ENCODE data around the gene CBARP. TPM values are rescaled to one million over a fixed set of nuclear protein-coding genes. Genes with fewer than 3 reads are reported as not detected.

Gene CBARP
- total RNA-seq, 1 donor from 2014 or later: not detected

DNA sequence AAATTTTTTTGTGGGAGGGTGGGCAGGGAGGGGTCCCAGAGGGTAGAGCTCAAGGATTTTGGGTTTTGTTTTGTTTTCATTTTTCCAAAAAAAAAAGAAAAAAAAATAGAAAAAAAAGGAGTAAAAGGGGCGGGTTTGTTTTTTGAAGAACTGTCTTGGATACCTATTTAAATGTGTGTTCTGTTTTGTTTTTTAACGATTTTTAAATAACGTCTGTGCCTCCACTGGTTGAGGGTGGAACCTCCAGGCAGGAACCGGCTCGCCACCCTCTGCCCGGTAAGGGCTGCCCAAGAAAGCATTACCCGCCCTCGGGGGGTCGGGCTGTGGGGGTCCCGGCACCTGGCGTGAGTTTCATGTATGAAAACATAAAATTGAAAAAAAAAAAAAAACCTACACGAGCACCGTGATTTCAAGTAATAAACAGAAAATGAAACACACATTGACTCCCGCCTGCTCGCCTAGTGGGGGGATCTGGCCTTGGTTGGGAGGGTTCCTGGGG lies 21.0 kb upstream of the CBARP start:
- H3K36me3 ChIP-seq (ENCODE audit: control insufficient read depth in 3 of 3, insufficient read depth in 3 of 3, low read length in 3 of 3): peaks cover 26 to 34% (median 30%) of the 10 kb centered on the region in 3 donors
- no peaks in the 10 kb centered on the region for H3K27me3 ChIP-seq (ENCODE audit: control insufficient read depth in 3 of 3, insufficient read depth in 3 of 3, low read length in 3 of 3)
- no peak overlapping the region for H3K4me3 ChIP-seq (ENCODE audit: low read length in 3 of 3)
- H3K9ac ChIP-seq (ENCODE audit: low read depth in 1 of 3, low read length in 3 of 3): peak overlapping the region in 1 of 3 donors; percentile 58
- H3K27ac ChIP-seq (ENCODE audit: low read depth, low read length): peak overlapping the region; percentile 89
- H3K9me3 ChIP-seq (ENCODE audit: control insufficient read depth in 3 of 3, low read length in 3 of 3): no peaks in the 10 kb centered on the region
- peaks cover 59 to 70% (median 66%) of the 10 kb centered on the region in 3 donors for H3K4me1 ChIP-seq (ENCODE audit: control insufficient read depth in 3 of 3, insufficient read depth in 3 of 3, low read length in 3 of 3)

DNA sequence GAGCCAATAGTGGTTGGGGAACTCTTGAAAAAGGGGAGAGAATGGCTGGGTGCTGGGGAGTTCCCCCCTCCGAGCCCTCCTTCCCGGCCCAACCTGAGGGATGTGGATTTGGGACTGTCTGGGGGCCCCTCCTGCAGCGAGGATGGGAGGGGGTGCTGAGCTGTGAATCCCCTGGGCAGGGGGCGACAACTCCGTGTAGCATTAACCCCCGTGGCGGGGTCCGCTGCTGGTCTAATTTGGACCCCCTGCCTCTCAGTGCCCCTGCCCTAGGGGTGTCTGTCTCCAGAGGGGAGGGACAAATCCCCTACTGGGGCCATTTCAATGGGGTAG lies 20.3 kb upstream of the CBARP start:
- Histone ChIP-seq H3K4me1 (ENCODE audit: control insufficient read depth in 3 of 3, insufficient read depth in 3 of 3, low read length in 3 of 3) (peaks cover 63 to 75% (median 71%) of the 10 kb centered on the region in 3 donors), H3K36me3 (ENCODE audit: control insufficient read depth in 3 of 3, insufficient read depth in 3 of 3, low read length in 3 of 3) (peaks cover 26 to 34% (median 32%) of the 10 kb centered on the region in 3 donors), H3K4me3 (ENCODE audit: low read length in 3 of 3) (no peak overlapping the region)

GRCh38 chr19:1257475-1258162 lies 19.8 kb upstream of the CBARP start:
- Histone ChIP-seq H3K9me3 (ENCODE audit: control insufficient read depth in 3 of 3, low read length in 3 of 3) (no peaks in the 10 kb centered on the region), H3K27ac (ENCODE audit: low read depth, low read length) (peak overlapping the region; percentile 89), H3K27me3 (ENCODE audit: control insufficient read depth in 3 of 3, insufficient read depth in 3 of 3, low read length in 3 of 3) (no peaks in the 10 kb centered on the region), H3K9ac (ENCODE audit: low read depth in 1 of 3, low read length in 3 of 3) (no peak overlapping the region), H3K4me1 (ENCODE audit: control insufficient read depth in 3 of 3, insufficient read depth in 3 of 3, low read length in 3 of 3) (peaks cover 61 to 72% (median 70%) of the 10 kb centered on the region in 3 donors), H3K36me3 (ENCODE audit: control insufficient read depth in 3 of 3, insufficient read depth in 3 of 3, low read length in 3 of 3) (peaks cover 26 to 34% (median 32%) of the 10 kb centered on the region in 3 donors), H3K4me3 (ENCODE audit: low read length in 3 of 3) (no peak overlapping the region)

More for the DNA sequence above, 20.3 kb upstream of the CBARP start:
- Histone ChIP-seq H3K9me3 (ENCODE audit: control insufficient read depth in 3 of 3, low read length in 3 of 3) (no peaks in the 10 kb centered on the region), H3K9ac (ENCODE audit: low read depth in 1 of 3, low read length in 3 of 3) (no peak overlapping the region), H3K27ac (ENCODE audit: low read depth, low read length) (peak overlapping the region; percentile 89), H3K27me3 (ENCODE audit: control insufficient read depth in 3 of 3, insufficient read depth in 3 of 3, low read length in 3 of 3) (no peaks in the 10 kb centered on the region)

DNA sequence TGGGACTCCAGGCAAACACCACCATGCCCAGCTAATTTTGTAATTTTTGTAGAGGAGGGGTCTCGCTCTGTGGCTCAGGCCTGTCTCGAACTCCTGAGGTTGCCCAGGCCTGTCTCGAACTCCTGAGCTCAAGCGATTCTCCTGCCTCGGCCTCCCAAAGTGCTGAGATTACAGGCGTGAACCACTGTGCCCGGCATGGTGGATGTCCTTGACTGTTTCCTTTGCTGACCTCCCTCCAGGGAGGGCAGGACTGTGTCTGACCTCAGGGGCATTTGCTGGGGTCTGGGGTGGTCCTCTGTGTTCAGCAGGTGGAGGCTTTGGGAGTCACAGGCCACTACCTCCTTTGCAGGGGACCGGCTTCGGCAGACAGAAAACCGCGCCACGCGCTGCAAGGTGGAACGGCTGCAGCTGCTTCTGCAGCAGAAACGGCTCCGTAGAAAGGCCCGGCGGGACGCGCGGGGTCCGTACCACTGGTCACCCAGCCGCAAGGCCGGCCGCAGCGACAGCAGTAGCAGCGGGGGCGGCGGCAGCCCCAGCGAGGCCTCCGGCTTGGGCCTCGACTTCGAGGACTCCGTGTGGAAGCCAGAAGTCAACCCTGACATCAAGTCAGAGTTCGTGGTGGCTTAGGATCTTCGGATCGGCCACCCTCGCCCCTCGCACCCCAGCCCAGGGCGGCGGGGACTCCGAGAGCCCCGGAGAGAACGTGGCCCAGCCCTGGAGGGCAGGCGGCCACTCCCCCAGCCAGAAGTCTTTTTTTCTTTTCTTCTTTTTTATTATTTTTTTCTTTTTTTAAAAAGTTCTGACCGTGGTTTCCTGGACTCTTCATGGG lies 19.1 kb upstream of the CBARP start:
- Histone ChIP-seq H3K4me3 (ENCODE audit: low read length in 3 of 3) (no peak overlapping the region), H3K9ac (ENCODE audit: low read depth in 1 of 3, low read length in 3 of 3) (peak overlapping the region in 1 of 3 donors; percentile 33), H3K4me1 (ENCODE audit: control insufficient read depth in 3 of 3, insufficient read depth in 3 of 3, low read length in 3 of 3) (peaks cover 55 to 71% (median 69%) of the 10 kb centered on the region in 3 donors), H3K9me3 (ENCODE audit: control insufficient read depth in 3 of 3, low read length in 3 of 3) (no peaks in the 10 kb centered on the region), H3K27ac (ENCODE audit: low read depth, low read length) (peak overlapping the region; percentile 36), H3K36me3 (ENCODE audit: control insufficient read depth in 3 of 3, insufficient read depth in 3 of 3, low read length in 3 of 3) (peaks cover 26 to 36% (median 32%) of the 10 kb centered on the region in 3 donors), H3K27me3 (ENCODE audit: control insufficient read depth in 3 of 3, insufficient read depth in 3 of 3, low read length in 3 of 3) (no peaks in the 10 kb centered on the region)

DNA sequence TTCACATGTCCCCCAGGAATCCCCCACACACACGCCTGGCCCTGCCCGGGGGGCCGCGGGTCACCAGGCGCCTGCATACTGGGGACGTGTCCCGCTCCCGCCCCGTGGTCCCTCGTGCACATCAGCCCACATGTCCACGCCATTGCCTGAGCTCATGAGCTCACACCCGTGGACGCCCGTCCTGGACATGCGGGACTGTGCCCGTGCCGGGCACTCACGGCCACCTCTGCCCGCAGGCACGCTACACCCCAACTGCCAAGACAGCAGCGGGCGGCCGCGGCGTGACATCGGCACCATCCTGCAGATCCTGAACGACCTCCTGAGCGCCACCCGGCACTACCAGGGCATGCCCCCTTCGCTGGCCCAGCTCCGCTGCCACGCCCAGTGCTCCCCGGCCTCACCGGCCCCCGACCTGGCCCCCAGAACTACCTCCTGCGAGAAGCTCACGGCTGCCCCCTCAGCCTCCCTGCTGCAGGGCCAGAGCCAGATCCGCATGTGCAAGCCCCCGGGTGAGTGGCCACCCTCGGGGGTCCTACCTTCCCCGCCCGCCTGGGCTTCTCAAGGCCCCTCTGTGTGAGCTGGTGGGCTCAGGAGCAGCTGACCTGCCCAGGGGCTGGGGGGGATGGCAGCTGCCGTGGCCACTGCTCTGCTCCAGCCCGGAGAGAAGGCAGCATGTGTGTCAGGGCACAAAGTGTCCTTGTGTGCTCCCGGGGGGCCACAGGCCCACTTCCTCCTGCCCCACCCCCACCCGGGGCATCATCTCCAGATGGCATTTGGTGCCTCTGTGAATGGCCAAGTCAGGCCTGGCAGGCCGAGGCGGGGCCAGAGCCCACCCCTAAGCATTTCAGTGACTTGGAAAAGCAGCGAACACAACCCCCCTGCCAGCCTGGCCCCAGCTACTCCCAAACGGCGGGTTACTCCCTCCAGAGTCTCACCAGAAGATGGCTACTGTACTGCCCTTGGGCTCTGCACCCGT lies 17.7 kb upstream of the CBARP start:
- H3K27me3 ChIP-seq (ENCODE audit: control insufficient read depth in 3 of 3, insufficient read depth in 3 of 3, low read length in 3 of 3): no peaks in the 10 kb centered on the region
- peak overlapping the region in 1 of 3 donors; percentile 62 for H3K9ac ChIP-seq (ENCODE audit: low read depth in 1 of 3, low read length in 3 of 3)
- H3K4me3 ChIP-seq (ENCODE audit: low read length in 3 of 3): no peak overlapping the region
- peak overlapping the region; percentile 100 for H3K27ac ChIP-seq (ENCODE audit: low read depth, low read length)
- H3K9me3 ChIP-seq (ENCODE audit: control insufficient read depth in 3 of 3, low read length in 3 of 3): no peaks in the 10 kb centered on the region
- peaks cover 28 to 44% (median 32%) of the 10 kb centered on the region in 3 donors for H3K36me3 ChIP-seq (ENCODE audit: control insufficient read depth in 3 of 3, insufficient read depth in 3 of 3, low read length in 3 of 3)
- peaks cover 54 to 68% (median 66%) of the 10 kb centered on the region in 3 donors for H3K4me1 ChIP-seq (ENCODE audit: control insufficient read depth in 3 of 3, insufficient read depth in 3 of 3, low read length in 3 of 3)

DNA sequence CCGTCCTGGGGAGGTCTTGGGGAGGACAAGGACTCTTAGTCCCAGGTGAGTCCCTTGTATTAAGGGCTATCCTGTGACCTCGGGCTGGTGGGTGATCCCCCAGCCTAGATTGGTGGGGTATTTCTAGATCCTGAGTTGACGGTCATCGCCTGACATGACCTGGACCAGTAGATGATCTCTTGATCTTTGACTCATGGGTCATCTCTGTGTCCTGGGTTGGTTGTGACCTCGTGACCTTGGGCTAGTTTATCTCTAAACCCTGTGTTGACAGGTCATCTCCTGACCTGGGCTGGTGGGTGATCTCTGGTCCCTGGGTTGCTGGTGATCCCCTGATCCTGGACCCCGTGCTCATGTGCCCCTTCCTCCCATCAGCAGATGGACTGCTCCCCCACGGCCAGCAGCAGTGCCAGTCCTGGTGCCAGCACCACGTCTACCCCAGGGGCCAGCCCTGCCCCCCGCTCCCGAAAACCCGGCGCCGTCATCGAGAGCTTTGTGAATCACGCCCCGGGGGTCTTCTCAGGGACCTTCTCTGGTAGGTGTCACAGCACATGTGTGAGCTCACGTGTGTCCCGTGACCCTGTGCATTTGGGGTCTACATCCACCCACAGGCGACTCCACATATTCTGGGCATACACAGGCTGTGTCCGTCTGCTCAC lies 16.9 kb upstream of the CBARP start:
- H3K9ac ChIP-seq (ENCODE audit: low read depth in 1 of 3, low read length in 3 of 3): peak overlapping the region in 1 of 3 donors; percentile 62
- peak overlapping the region in 1 of 3 donors; percentile 22 for H3K4me3 ChIP-seq (ENCODE audit: low read length in 3 of 3)
- H3K27ac ChIP-seq (ENCODE audit: low read depth, low read length): peak overlapping the region; percentile 100
- H3K4me1 ChIP-seq (ENCODE audit: control insufficient read depth in 3 of 3, insufficient read depth in 3 of 3, low read length in 3 of 3): peaks cover 46 to 60% (median 60%) of the 10 kb centered on the region in 3 donors
- no peaks in the 10 kb centered on the region for H3K9me3 ChIP-seq (ENCODE audit: control insufficient read depth in 3 of 3, low read length in 3 of 3)
- no peaks in the 10 kb centered on the region for H3K27me3 ChIP-seq (ENCODE audit: control insufficient read depth in 3 of 3, insufficient read depth in 3 of 3, low read length in 3 of 3)
- H3K36me3 ChIP-seq (ENCODE audit: control insufficient read depth in 3 of 3, insufficient read depth in 3 of 3, low read length in 3 of 3): peaks cover 28 to 44% (median 32%) of the 10 kb centered on the region in 3 donors

DNA sequence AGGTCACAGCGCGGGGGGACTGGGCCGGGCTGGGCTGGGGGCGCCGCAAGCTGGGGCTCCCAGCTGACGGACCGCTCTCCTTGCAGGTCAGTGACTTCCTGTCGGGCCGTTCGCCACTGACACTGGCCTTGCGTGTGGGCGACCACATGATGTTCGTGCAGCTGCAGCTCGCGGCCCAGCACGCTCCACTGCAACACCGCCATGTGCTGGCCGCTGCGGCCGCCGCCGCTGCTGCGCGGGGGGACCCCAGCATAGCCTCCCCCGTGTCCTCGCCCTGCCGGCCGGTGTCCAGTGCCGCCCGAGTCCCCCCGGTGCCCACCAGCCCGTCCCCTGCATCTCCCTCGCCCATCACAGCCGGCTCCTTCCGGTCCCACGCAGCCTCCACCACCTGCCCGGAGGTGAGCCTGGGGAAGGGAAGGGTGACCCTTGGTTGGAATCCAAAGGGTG lies 16.3 kb upstream of the CBARP start:
- Histone ChIP-seq H3K36me3 (ENCODE audit: control insufficient read depth in 3 of 3, insufficient read depth in 3 of 3, low read length in 3 of 3) (peaks cover 28 to 44% (median 32%) of the 10 kb centered on the region in 3 donors), H3K27ac (ENCODE audit: low read depth, low read length) (peak overlapping the region; percentile 100), H3K9me3 (ENCODE audit: control insufficient read depth in 3 of 3, low read length in 3 of 3) (no peaks in the 10 kb centered on the region), H3K9ac (ENCODE audit: low read depth in 1 of 3, low read length in 3 of 3) (peak overlapping the region in 2 of 3 donors; percentile 62 to 80), H3K4me1 (ENCODE audit: control insufficient read depth in 3 of 3, insufficient read depth in 3 of 3, low read length in 3 of 3) (peaks cover 41 to 55% (median 54%) of the 10 kb centered on the region in 3 donors), H3K27me3 (ENCODE audit: control insufficient read depth in 3 of 3, insufficient read depth in 3 of 3, low read length in 3 of 3) (no peaks in the 10 kb centered on the region), H3K4me3 (ENCODE audit: low read length in 3 of 3) (peak overlapping the region in 1 of 3 donors; percentile 22)

GRCh38 chr19:1253514-1254080 lies 15.8 kb upstream of the CBARP start:
- peak overlapping the region; percentile 33 to 64 (median 46) for H3K4me3 ChIP-seq (ENCODE audit: low read length in 3 of 3)
- H3K27me3 ChIP-seq (ENCODE audit: control insufficient read depth in 3 of 3, insufficient read depth in 3 of 3, low read length in 3 of 3): no peaks in the 10 kb centered on the region
- no peaks in the 10 kb centered on the region for H3K9me3 ChIP-seq (ENCODE audit: control insufficient read depth in 3 of 3, low read length in 3 of 3)
- H3K4me1 ChIP-seq (ENCODE audit: control insufficient read depth in 3 of 3, insufficient read depth in 3 of 3, low read length in 3 of 3): peaks cover 37 to 55% (median 54%) of the 10 kb centered on the region in 3 donors
- peak overlapping the region; percentile 54 to 80 (median 69) for H3K9ac ChIP-seq (ENCODE audit: low read depth in 1 of 3, low read length in 3 of 3)
- peaks cover 28 to 44% (median 32%) of the 10 kb centered on the region in 3 donors for H3K36me3 ChIP-seq (ENCODE audit: control insufficient read depth in 3 of 3, insufficient read depth in 3 of 3, low read length in 3 of 3)
- peak overlapping the region; percentile 100 for H3K27ac ChIP-seq (ENCODE audit: low read depth, low read length)

Measured in skeletal muscle tissue (tissue), 4 donors.